22Rv1 (cell line): Measurements from ENCODE around the gene LCN1.

Experiments
- CTCF ChIP-seq: fragments of 450-650 bp; IDR thresholded peaks from 2 replicates; pipeline ENCODE4 v1.5.1; 2017; ENCODE audit warnings: mild to moderate bottlenecking
- ZFX ChIP-seq: fragments of 450-650 bp; IDR thresholded peaks from 2 replicates; pipeline ENCODE4 v1.6.1; 2017; ENCODE audit warnings: antibody characterized with exemption, borderline replicate concordance

- TF ChIP-seq CTCF: no peak
- no peak for TF ChIP-seq ZFX
Observed at GRCh38 chr9:135499326-135500070, 21.7 kb upstream of the LCN1 start.
